NCI-H2107 treated with DMSO at 0.1 percent for 48 hours (cell line): ENCODE results near the gene OXTR.
"Not testable (repeated sequence)": the region's sequence is repeated elsewhere in the genome, so short reads cannot be mapped to it uniquely, and the experiment has no call there.

ENCODE experiments used
- DNase-seq: peaks from one replicate; lab custom pipeline; 2025; ENCODE audit not compliant: unreplicated experiment; lab: John Stamatoyannopoulos, UW

OXTR gene

DNA sequence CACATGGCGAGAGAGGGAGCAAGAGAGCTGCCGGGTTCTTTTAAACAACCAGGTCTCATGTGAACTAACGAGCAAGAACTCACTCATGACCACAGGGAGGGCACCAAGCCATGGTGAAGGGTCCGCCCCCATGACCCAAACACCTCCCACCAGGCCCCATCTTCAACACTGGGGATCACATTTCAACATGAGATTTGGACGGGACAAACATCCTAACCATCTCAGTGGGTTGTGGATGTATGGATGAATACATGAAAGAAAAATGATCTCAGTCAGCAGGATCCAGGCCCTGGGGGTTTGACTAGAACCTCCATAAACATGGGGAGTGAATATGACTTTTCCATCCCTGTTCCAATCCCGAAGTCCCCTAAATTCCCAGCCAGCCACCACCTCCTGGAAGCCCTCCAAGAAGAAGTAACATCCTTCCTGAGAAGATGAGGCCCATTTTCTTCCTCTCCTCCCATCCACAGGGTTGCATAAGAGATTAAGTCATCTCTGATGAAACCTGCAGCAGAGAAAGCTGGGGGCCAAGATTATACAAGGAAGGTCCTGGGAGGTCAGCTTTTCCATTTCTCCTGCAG, 26.3 kb downstream of the OXTR start:
- no peak for DNase-seq

DNA sequence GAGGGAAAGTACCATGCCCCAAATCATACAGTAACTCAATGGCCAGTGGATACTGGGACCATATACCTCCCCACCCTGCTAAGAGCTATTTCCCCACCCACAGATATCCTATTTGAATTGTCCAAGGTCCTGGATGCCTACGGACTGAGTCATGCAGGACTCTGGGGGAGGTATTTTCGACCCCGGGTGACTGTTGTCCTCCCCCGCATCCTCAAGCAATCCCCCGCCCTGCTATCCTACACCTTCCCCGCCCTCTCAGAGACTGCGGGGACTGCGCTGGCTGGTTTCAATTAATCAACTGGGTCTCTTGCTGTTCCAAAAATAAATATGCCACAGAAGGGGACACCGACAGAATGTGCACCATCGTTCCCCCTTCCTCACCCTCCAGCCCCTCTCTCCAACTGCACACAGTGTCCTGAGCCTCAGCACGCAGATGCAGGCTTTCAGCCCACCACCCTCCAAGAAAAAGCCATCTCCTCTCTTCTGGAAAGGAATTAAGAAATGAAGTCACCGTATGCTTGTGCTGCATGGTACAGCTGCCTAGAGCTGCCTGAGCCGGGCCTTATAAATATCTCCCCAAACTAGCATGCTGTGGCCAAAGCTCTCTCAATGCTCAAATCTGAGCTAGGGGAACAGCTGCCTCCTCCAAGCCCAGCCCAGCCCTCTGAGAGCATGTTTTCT, 27.7 kb downstream of the OXTR start:
- no peak for DNase-seq

DNA sequence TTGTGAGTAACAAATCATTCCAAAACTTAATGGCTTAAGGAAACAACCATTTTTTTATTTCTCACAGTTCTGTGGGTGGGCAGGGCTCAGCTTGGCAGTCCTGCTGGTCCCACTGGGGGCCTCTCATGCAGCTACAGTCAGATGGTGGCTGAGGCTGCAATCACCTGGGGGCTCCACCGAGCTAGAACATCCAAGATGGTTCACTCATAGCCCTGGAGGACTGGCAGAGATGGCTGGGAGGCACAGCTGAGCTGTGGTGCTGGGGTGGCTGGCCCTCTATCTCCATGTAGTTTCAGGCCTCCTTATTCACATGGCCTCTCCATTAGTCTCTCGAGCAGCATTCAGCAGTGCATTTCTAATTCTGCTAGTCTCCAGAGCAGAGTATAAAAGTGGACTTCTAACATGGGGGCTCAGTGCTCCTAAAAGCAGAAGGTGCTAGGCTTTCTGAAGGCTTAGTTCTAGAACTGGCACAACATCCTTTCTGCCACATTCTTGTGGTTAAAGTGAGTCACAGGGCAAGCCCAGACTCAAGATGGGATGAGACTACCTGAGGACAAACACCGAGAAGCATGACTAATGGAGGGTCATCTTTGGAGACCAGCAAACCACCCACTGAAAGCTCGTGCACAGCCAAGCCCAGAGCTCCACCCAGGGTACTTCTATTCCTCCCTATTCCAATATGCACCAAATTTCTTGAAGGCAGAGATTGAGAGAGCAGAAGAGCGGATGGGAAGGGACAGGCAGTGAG, 29.5 kb downstream of the OXTR start:
- no peak for DNase-seq

DNA sequence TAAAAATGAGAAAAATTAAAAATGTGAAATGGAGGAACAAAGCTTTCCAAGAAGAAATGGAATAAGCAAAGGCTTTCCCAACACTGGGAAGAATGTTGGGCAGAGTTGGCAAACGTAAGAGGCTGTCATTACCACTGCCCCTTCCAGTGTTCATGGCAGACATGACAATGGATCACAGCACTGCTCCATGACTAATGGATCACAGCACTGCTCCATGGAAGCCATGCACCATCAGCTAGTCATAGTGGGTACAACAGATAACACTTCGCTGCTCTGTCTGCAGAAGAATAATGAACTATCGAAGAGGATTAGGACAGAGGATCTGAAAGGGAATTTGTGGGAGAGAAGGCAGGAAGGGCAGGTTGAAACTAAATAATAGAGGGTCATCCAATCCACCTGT, 30.8 kb downstream of the OXTR start:
- DNase-seq = no peak

DNA sequence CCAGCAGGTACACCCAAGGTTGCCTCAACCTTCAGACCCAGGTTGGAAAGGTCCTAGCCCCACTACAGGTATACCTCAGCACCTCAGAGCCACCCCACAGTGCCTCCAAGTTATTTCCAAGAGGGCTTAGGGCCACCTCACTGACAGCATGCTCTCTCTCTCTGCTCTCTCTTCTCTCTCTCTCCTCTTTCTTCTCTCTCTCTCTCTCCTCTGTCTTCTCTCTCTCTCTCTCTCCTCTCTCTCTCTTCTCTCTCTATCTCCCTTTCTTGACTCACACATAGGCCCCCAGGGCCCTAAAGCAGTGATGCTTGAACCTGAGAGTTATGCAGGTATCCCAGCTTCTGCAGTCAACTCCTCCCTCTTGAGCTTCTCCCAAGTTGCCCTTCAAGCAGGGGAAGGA, 31.6 kb downstream of the OXTR start:
- DNase-seq = no peak

DNA sequence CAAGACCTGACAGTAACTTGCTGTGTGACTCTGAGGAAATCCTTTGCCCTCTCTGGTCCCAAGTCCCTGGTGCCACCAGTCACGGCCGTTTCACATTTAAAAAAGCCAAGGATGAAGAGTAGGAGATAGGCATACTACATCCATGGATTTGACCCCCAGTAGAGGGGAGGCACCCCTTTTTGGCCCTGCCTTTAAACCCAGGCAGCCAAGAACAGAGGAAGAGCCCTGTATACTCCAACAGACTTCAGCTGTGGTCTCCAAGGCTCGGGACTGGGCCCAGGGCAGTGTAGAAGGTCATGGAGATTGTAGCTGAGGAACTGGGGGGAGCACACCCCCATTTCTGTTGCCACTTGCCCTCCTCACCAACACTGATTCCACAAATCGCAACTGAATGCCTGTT, 32.1 kb downstream of the OXTR start:
- no peak for DNase-seq

DNA sequence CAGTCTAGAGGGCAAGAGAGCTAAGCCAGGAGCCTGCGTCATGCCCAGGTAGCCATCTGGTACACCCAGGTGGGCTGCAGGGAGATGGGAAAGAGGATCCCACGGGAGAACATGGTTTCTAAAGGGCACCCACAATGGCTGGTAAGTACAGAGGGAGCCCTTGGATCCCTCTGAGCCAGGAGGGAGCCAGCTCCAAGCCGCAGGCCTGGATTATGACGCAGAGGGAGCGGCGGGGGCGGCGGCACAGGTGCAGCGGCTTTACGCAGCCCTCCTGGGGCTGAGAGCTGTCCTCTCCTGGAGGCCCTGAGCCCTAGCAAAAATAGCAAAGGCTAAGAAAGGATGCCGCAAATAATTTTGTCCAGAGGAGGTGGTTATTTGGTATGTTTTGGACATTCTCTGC, 33.0 kb downstream of the OXTR start:
- no peak for DNase-seq

DNA sequence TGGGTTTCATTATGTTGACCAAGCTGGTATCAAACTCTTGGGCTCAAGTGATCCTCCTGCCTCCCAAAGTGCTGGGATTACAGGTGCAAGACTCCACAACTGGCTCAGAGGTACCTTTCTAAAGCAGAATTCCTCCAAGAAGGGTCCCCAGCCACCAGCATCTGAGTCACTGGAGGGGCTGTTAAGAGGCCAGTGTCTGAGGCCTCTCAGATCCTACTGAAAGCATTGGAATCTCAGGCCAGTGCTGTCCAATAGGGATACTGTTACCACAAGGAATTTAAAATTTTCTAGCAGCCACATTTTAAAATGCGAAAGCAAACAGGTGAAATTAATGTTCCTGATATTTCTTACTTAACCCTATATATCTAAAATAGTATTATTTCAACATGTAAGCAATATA, 34.5 kb downstream of the OXTR start:
- DNase-seq = no peak

DNA sequence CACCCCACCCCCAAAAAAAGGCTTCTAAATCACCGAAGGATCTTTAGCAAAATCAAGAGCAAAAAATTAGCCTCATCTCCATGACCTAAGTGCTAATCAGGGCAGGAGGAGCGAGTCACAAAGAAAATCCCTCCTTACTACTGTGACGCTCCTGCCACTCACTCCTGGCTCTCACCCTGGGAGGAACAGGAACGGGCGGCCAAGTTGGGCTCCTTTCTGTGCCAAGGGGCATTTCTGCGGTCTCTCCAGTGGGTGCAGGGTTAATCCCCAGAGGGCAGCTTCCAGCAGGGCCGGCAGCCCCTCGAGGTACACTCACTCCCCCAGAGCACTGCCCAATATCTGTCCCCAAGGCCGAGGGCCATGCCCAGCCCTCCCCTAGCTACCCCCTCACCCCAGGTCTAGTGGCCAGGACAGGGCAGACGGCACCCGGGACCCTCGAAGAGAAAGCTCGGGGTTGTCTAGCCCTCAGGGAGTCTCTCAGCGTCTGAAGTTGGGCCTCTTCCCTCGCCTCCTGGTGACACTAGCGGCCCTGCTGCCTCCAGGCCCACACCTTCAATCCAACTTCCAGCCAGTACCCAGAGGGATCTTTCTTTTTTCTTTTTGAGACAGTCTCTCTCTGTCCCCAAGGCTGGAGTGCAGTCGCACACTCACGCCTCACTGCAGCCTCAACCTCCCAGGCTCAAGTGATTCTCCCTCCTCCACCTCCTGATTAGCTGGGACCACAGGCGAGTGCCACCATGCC, 35.1 kb downstream of the OXTR start:
- DNase-seq = no peak

DNA sequence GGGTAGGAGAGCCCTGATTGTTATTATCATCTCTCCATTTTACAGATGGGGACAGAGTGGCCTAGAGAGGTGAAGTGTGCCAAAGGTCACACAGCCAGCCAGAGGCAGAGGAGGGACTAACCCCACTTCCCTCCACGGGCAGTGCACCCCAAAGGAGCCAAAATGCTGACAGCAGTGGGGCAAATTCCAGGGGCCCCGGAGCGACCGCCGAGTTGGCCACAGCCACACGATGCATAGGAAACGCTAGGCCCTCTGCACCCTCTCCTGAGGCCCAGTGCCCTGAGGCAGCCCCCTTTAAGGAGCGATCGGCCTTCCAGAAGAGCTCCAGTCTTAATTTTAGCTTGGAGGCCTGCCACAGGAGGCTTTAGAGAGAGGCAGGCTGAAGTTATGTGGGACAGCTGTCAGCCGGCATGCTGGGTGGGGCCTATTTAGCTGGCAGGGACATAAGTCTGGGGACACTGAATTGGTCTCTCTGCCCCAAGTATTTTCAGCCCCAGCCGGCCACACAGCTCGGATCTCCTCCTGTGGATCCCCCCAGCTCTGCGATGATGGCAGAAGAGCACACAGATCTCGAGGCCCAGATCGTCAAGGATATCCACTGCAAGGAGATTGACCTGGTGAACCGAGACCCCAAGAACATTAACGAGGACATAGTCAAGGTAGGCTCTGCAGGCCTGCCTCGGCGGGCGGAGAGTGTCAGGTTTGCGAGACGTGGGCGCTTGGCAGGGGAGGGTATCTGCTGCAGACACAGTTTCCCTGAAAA, 35.9 kb downstream of the OXTR start, which contains the start of gene CAV3:
Gene CAV3, plus strand, starts transcription at position 471 of the 763 bp plus-strand sequence. Its CDS starts 75 bp downstream, at position 546.
- no peak for DNase-seq

DNA sequence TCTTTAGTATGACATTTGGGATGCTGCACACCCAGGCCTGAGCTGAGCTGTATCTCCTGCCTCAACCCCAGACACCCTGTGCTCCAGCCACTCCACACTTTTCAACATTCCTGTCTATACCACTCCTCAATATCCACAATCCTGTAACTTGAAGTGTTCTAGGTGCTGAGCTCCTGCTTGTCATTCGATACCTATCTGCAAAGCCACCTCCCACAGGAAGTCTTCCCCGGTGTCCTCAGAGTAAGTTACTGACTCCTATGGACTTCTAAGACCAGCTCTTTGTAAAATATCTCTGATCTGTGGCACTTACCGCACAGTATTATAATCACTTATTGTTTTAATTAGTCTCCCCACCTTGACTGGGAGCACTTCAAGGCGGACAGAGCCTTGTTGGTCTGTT, 37.0 kb downstream of the OXTR start:
- no peak for DNase-seq

DNA sequence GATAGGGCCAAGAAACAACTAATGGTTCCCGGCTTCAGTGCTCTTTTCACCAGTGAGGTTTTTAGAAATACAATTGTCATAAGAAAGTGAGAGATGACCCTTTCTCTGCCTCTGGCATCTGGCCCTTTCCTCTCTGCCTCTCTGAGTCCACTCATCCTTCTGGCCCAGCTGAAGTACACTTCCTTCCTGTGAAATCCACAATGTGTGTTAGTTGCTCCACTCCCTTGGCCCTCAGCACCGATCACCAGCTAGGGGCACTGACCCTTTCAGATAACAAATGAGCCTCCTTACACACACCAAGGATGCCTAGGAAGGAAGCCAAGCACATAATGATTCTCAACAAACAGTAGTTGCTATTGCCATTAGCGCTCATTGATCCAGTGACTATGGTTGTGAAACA, 38.8 kb downstream of the OXTR start:
- no peak for DNase-seq

DNA sequence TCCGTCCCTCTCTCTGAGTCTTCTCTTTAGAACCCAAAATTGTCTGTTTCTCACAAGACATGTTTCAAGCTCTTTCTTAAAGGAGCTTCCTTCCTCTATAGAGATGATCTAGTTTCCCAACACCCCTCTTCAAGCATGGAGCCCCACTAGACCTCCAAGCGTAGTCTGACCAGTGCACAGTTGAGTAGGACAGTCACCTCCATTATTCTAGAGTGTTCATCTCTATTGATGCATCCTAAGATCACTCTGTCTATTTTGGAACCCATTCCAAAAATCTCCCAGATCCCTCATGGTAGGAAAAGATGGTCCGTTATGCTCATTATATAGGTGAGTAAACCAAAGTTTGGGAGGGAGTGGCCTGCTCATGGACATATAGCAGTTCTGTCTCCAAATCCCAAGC, 39.9 kb downstream of the OXTR start:
- DNase-seq = no peak

DNA sequence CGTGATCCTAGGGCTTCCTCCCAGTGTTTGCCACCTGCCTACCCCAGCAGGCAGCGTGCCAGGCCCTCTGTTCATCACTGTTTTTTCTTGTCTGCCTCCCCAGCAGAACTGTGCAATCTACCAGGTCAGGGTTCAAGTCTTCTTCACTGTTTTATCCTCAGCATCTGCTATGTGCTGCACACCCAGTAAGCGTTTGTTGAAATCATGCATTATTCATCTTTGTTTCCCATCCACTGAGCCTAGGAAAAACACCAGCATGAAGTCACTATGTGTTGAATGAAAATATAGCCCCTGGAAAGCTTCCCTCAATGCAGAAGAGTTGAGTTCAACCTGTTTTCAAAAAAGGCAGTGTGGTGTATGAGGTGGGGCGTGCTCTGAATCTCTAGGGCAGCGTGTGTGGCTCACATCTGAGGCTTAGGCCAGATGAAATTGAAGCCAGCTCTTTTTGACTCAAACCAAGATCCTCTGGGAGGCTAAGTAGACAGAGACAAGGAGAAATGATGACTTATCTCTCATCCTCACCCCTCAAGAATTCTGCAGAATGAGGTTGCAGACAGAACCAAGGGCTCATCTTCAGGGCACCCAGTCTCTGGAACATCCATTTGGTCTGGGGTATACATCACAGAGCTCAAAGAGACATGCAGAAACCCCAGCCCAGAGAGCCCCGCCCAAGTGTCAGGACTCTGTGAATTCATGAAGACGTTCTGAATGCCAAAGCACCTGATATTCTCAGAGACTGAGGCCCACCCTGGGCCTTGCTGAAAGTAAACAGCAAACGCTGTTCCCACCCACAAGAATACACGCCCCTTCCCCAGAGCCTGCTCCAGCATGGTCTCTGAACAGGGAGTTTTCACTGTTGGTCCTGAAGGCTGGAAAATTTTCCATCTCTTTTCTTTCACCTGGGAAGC, 41.6 kb downstream of the OXTR start:
- no peak for DNase-seq

DNA sequence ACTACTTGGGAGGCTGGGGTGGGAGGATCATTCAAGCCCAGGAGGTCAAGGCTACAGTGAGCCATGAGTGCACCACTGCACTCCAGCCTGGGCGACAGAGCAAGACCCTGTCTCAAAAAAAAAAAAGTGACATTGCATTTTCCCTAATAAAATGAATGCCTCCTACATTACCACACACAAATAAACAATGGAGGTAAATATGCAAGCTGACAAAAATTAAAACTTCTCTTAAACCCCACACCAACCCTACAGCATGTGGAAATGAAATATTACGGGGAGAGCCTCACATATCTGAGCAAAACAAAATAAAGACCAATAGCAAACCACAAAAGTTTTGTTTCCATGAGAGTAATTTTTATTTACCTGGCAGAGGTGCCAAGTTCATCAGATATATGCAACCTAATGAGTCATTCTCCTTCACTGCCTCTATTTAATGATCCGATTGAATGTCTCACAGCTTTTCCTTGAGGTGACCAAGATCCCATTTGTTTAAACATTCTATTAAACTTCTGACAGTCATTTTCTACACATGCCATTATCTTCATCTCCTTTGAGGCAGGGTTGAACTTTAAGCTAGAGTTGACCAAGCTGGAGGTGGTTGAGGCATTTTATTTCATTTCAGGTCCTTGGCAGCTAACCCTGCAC, 45.2 kb downstream of the OXTR start:
- DNase-seq = no peak

DNA sequence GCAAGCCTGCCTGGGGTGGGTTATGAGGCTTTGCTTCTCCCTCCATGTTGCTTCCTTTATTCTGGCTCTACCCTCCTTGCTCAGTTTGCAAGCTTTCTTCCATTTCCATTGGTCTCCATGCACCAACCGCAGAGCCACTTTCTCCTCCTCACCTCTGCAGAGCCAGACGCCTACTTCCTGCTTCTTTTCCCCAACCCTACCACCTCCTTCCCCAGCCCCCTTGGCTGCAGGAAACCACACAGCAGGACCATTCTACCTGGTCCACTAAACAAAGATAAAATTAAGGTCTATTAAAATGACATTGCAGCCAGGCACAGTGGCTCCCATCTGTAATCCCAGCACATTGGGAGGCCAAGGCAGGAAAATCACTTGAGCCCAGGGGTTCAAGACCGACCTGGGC, 45.8 kb downstream of the OXTR start:
- DNase-seq = no peak

DNA sequence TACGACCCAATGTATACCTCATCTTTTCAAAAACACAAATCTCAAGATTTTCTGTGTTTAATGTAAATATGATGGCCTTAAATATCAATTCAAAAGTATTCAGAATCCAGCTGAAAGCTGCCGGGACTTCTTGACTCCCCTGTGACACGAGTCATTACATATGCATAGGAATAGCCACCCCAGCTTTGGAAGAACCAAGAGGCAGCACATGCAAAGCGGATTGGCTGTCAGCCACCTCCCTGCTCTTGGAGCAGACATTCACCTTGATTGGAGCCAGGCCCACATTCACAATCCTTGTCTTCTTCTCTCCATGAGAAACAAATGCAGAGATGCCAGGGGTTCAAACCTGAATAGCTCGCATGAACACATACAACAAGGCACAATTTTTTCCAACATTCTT, 46.6 kb downstream of the OXTR start:
- DNase-seq = no peak

DNA sequence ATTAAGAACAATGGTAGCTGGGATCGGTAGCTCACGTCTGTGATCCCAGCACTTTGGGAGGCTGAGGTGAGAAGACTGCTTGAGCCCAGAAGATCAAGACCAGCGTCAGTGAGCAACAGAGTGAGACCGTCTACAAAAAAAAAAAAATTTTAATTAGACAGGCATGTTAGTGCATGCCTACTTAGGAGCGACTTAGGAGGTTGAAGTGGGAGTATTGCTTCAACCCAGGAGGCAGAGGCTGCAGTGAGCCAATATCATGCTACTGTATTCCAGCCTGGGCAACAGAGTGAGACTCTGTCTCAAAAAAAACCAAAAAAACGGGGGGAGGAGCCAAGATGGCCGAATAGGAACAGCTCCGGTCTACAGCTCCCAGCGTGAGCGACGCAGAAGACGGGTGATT, 53.7 kb downstream of the OXTR start:
- not testable (repeated sequence) for DNase-seq
